OCI-LY3 (cell line): ENCODE data around the gene WFIKKN2.

ENCODE experiments used
- H2AFZ ChIP-seq: fragments of 200-600, 300-600 bp; shearing (Covaris generic); 2 replicates; pipeline ENCODE4 v1.6.0; 2014; ENCODE audit warnings: antibody characterized with exemption, low read depth, low read length
- H3K27ac ChIP-seq: fragments of 200-600, 300-600 bp; sonication (generic); 2 replicates; pipeline ENCODE4 v1.5.1; 2014; ENCODE audit warnings: mild to moderate bottlenecking, low read length, moderate library complexity, mixed read lengths
- H3K27me3 ChIP-seq: fragments of 200-600, 300-600 bp; sonication (generic); 2 replicates; pipeline ENCODE4 v1.6.1; 2014; ENCODE audit warnings: low read depth, low read length, mixed read lengths
- H3K36me3 ChIP-seq: fragments of 200-600, 300-600 bp; sonication (generic); replicated peaks from 2 replicates; pipeline ENCODE3; 2014; ENCODE audit warnings: low read depth, low read length, mixed read lengths
- H3K4me1 ChIP-seq: fragments of 300-600, 200-600 bp; sonication (generic); 2 replicates; pipeline ENCODE4 v1.6.1; 2014; ENCODE audit warnings: low read length, mixed read lengths
- H3K4me2 ChIP-seq: fragments of 200-600, 300-600 bp; sonication (generic); 2 replicates; pipeline ENCODE4 v1.6.1; 2014; ENCODE audit warnings: low read length, mixed read lengths
- H3K4me3 ChIP-seq: fragments of 300-600, 200-600 bp; sonication (generic); 2 replicates; pipeline ENCODE4 v1.5.1; 2014; ENCODE audit warnings: antibody characterized with exemption, mild to moderate bottlenecking, low read length, moderate library complexity
- H3K79me2 ChIP-seq: fragments of 300-600, 200-600 bp; shearing (Covaris generic); 2 replicates; pipeline ENCODE4 v1.6.1; 2014; ENCODE audit warnings: mild to moderate bottlenecking, low read length, mixed read lengths
- H3K9ac ChIP-seq: fragments of 300-600, 200-600 bp; shearing (Covaris generic); 2 replicates; pipeline ENCODE4 v1.6.0; 2014; ENCODE audit warnings: mild to moderate bottlenecking, low read length, moderate library complexity
- H3K9me3 ChIP-seq: fragments of 200-600, 300-600 bp; shearing (Covaris generic); 2 replicates; pipeline ENCODE4 v1.6.1; 2014; ENCODE audit warnings: low read length, mixed read lengths; ENCODE audit not compliant: insufficient read depth
- H4K20me1 ChIP-seq: fragments of 200-600, 300-600 bp; sonication (generic); 2 replicates; pipeline ENCODE4 v1.6.1; 2016; ENCODE audit warnings: low read length, mixed read lengths; ENCODE audit not compliant: insufficient read depth
- EZH2phosphoT487 ChIP-seq: fragments of 200-600 bp; shearing (Covaris generic); IDR thresholded peaks from 2 replicates; pipeline ENCODE4 v1.6.1; 2018; ENCODE audit warnings: antibody characterized with exemption, mixed run types, low read depth
- TF ChIP-seq, protein P1 (sequence below): fragments of 200-600, 300-600 bp; sonication (generic); IDR thresholded peaks from 2 replicates; pipeline ENCODE4 v1.5.1; 2014; ENCODE audit warnings: antibody characterized with exemption, low read length, low read depth

WFIKKN2 gene

GRCh38 chr17:50837980-50838954, 2.9 kb downstream of the WFIKKN2 start:
- H4K20me1 ChIP-seq: no peaks in the 10 kb centered on the region
- H3K36me3 ChIP-seq: no peaks in the 10 kb centered on the region
- H3K27ac ChIP-seq: no peak overlapping the region
- TF ChIP-seq, protein P1, sequence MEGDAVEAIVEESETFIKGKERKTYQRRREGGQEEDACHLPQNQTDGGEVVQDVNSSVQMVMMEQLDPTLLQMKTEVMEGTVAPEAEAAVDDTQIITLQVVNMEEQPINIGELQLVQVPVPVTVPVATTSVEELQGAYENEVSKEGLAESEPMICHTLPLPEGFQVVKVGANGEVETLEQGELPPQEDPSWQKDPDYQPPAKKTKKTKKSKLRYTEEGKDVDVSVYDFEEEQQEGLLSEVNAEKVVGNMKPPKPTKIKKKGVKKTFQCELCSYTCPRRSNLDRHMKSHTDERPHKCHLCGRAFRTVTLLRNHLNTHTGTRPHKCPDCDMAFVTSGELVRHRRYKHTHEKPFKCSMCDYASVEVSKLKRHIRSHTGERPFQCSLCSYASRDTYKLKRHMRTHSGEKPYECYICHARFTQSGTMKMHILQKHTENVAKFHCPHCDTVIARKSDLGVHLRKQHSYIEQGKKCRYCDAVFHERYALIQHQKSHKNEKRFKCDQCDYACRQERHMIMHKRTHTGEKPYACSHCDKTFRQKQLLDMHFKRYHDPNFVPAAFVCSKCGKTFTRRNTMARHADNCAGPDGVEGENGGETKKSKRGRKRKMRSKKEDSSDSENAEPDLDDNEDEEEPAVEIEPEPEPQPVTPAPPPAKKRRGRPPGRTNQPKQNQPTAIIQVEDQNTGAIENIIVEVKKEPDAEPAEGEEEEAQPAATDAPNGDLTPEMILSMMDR: no peak
- TF ChIP-seq EZH2phosphoT487: no peak
- no peaks in the 10 kb centered on the region for H3K79me2 ChIP-seq
- no peak overlapping the region for H3K4me3 ChIP-seq
- H3K9me3 ChIP-seq: no peaks in the 10 kb centered on the region
- H2AFZ ChIP-seq: no peak overlapping the region
- H3K4me1 ChIP-seq: no peaks in the 10 kb centered on the region
- H3K27me3 ChIP-seq: no peaks in the 10 kb centered on the region
- H3K9ac ChIP-seq: no peak overlapping the region
- H3K4me2 ChIP-seq: no peak overlapping the region

DNA sequence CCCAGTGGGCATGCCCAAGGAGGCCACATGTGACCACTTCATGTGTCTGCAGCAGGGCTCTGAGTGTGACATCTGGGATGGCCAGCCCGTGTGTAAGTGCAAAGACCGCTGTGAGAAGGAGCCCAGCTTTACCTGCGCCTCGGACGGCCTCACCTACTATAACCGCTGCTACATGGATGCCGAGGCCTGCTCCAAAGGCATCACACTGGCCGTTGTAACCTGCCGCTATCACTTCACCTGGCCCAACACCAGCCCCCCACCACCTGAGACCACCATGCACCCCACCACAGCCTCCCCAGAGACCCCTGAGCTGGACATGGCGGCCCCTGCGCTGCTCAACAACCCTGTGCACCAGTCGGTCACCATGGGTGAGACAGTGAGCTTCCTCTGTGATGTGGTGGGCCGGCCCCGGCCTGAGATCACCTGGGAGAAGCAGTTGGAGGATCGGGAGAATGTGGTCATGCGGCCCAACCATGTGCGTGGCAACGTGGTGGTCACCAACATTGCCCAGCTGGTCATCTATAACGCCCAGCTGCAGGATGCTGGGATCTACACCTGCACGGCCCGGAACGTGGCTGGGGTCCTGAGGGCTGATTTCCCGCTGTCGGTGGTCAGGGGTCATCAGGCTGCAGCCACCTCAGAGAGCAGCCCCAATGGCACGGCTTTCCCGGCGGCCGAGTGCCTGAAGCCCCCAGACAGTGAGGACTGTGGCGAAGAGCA, 4.4 kb downstream of the WFIKKN2 start:
- Histone ChIP-seq H2AFZ (no peak overlapping the region), H3K27ac (no peak overlapping the region), H3K4me1 (no peaks in the 10 kb centered on the region), H4K20me1 (no peaks in the 10 kb centered on the region), H3K27me3 (no peaks in the 10 kb centered on the region), H3K36me3 (no peaks in the 10 kb centered on the region), H3K79me2 (no peaks in the 10 kb centered on the region), H3K4me2 (no peak overlapping the region), H3K9ac (no peak overlapping the region), H3K4me3 (no peak overlapping the region), H3K9me3 (no peaks in the 10 kb centered on the region)
- TF ChIP-seq, protein P1: no peak
- TF ChIP-seq EZH2phosphoT487: no peak

GRCh38 chr17:50840311-50840851, 5.0 kb downstream of the WFIKKN2 start:
- H3K79me2 ChIP-seq: no peaks in the 10 kb centered on the region
- H2AFZ ChIP-seq: no peak overlapping the region
- no peak for TF ChIP-seq EZH2phosphoT487
- TF ChIP-seq, protein P1: no peak
- no peaks in the 10 kb centered on the region for H3K36me3 ChIP-seq
- no peak overlapping the region for H3K9ac ChIP-seq
- H3K4me1 ChIP-seq: no peaks in the 10 kb centered on the region
- H3K4me3 ChIP-seq: no peak overlapping the region
- H3K4me2 ChIP-seq: no peak overlapping the region
- no peaks in the 10 kb centered on the region for H3K9me3 ChIP-seq
- no peak overlapping the region for H3K27ac ChIP-seq
- H3K27me3 ChIP-seq: no peaks in the 10 kb centered on the region
- no peaks in the 10 kb centered on the region for H4K20me1 ChIP-seq
